Mammary epithelial cell (primary cell): ENCODE data around the gene MAGI3.

Source experiments
- EZH2 ChIP-seq: IDR thresholded peaks from 2 replicates; pipeline ENCODE4 v1.6.1; 2012; ENCODE audit warnings: low read length, inconsistent platforms, borderline replicate concordance
- TF ChIP-seq, protein P1 (sequence below), 2 donors: IDR thresholded peaks in 1 of 2; conservative IDR thresholded peaks in 1 of 2; 2 replicates each; pipeline ENCODE4 v1.5.1; 2011 to 2012; ENCODE audit warnings: inconsistent platforms in 2 of 2, low read length in 2 of 2, mild to moderate bottlenecking in 2 of 2, control low read depth in 1 of 2, low read depth in 1 of 2; ENCODE audit not compliant: insufficient read depth in 1 of 2; ENCODE audit errors: extremely low read depth in 1 of 2

DNA sequence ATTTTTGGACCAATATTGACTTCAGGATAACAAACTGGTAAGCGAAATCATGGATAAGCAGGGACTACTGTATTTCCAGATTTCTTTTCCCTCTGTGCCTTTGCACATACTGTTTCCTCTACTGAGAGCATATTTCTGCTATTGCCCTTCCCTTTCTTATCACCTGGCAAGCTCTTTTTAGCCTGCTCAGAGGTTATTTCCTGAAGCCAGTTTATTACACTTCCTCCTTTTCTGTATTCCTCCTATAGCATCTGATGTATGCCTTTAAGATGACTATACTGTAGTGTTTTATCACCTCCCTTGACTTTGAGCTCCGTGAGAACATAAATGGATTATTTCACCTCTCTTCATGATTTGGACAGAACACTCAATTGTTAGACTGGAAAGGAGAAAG lies 49.0 kb downstream of the MAGI3 start:
- no peak for TF ChIP-seq EZH2
- TF ChIP-seq, protein P1, sequence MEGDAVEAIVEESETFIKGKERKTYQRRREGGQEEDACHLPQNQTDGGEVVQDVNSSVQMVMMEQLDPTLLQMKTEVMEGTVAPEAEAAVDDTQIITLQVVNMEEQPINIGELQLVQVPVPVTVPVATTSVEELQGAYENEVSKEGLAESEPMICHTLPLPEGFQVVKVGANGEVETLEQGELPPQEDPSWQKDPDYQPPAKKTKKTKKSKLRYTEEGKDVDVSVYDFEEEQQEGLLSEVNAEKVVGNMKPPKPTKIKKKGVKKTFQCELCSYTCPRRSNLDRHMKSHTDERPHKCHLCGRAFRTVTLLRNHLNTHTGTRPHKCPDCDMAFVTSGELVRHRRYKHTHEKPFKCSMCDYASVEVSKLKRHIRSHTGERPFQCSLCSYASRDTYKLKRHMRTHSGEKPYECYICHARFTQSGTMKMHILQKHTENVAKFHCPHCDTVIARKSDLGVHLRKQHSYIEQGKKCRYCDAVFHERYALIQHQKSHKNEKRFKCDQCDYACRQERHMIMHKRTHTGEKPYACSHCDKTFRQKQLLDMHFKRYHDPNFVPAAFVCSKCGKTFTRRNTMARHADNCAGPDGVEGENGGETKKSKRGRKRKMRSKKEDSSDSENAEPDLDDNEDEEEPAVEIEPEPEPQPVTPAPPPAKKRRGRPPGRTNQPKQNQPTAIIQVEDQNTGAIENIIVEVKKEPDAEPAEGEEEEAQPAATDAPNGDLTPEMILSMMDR (conservative IDR thresholded peaks at IDR 0.05 in 1 of 2, IDR thresholded peaks at IDR 0.05 in 1 of 2; ENCODE audit: extremely low read depth in 1 of 2, insufficient read depth in 1 of 2, low read depth in 1 of 2, low read length in 2 of 2): no peak
